ENCODE results near the gene SLC6A5.
A peak's percentile ranks its signal among the peaks of the same experiment; 100 is the strongest.

The SLC6A5 gene

DNA sequence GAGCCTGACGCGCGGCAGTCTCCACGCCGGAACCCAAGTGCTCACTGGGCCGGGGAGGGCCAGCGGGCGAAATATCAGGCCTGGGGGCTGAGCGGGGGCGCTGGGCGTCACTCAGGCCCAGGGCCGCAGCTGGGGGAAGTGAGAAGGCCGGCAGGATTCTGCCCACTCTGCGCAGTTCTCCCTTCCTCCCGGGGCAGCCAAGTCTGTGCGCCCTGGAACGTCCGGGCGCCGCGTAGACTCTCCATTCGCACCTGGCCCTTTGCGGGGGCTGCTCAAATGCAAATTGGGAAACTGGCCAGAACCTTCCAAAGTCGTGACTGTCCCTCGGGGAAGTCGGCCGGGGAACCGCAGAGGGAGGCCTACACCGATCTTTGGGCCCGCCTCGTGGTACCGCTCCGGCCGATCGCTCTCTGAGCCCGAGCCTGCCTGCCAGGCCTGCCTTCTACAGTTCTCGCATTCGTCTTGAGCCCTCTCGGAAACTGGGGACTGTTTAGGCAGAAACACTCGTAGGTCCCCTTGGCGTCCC, 2.2 kb upstream of the SLC6A5 start:
- no peak for FAIRE-seq

DNA sequence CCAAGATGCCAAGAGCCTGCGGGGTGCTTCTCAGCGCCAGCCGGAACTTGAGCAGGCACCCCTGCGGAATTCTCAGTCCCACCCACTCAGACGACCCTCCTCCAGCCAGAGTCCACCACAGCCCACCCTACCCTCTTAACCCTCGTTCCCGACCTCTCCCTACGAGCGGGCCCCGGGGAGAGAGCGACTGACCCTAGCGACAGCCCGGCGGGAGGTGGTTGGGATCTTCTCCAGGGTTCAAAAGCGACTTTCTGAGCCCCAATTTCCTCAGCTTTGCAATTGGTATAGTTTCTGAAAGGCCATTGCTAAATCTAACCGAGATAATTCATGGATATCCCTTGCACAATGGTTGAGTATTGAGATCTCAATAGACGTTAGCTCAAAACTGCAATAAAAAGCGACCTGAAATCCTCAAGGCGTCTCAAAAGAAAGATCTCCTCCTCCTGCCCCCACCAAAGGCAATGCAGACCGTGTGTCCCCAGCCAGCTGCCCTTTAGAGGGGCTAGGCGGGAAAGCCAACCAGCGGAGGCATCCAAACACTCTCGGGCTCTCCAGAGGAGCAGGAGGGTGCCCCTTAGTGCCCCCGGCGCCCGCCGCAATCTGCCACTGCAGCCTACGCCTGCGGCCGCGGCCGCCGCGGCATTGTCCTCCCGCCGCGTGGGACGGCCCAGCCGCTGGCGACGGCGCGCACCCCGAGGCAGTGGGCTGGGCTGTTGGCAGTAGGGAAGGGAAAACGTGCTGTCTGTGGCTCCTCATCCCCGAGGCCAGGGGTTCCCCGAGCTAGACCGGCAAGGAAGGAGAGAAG, 1.5 kb upstream of the SLC6A5 start:
- FAIRE-seq: no peak

DNA sequence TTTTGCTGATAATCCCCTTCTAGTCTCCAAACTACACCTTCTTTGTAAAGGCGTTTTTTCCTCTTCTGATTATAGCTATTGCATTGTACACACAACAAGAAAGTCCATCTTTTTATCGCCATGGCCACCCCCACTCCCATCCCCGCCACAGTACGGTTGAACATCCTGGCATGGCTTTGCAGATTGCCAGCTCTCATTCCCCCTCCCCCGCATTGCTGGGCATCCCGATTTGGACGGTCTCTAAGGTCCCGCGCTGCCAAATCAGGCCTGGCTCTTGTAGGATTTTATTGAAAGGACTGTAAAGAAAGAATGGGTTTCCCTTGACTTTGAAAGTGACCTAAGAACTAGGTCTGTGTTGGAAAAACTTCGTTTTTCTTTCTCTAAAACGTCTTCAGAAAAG, 916 bp upstream of the SLC6A5 start:
- FAIRE-seq: no peak

DNA sequence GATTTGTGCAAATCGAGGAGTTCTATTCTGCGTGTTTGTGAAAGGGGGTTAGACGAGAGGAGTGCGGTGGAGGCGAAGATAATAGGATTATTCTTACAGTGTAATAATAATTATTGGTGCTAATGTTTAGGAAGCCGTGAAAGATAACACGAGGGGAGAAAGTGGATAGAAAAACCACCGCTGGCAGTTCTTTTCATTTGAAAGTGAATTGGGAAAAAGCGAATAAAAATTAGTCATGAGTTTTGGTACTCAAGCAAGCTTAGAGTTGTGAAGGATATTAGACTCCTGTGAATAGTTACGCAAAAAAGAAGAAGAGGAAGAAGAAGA, 575 bp downstream of the SLC6A5 start:
- no peak for FAIRE-seq

DNA sequence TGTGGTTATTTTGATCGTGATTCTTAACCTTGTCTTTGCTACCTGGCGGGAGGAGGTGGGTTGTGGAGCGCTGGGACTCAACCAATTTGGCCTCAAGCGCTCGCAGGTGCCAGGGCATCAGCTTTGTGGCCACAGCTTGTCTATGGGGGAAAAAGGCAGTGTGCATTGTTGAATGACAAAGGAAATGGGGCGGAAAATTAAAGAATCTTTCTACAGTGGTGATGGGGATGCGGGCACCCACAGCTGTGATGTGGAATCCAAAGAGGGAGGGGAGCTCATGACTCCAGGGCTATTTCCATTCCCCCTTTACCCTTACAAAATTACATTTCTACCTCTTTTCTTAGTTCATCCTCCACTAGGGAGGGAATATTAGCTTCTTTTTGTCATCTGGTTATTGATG, 1.1 kb downstream of the SLC6A5 start:
- FAIRE-seq: no peak

DNA sequence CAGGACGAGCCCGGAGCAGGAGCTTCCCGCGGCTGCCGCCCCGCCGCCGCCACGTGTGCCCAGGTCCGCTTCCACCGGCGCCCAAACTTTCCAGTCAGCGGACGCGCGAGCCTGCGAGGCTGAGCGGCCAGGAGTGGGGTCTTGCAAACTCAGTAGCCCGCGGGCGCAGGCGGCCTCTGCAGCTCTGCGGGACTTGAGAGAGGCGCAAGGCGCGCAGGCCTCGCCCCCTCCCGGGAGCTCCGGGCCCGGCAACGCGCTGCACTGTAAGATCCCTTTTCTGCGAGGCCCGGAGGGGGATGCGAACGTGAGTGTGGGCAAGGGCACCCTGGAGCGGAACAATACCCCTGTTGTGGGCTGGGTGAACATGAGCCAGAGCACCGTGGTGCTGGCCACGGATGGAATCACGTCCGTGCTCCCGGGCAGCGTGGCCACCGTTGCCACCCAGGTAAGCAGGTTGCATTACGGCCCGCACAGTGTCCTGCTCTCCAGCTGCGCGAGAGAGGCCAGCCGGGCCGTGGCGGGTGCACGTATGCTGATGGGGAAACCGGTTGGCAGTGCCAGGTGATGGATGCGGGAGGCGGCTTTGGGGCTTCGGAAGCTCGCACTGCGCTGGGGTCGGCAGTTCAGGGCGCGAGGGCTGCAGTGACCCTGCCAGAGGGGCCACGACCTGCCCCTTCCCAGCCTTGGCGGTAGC, 2.0 kb downstream of the SLC6A5 start:
- FAIRE-seq: no peak

DNA sequence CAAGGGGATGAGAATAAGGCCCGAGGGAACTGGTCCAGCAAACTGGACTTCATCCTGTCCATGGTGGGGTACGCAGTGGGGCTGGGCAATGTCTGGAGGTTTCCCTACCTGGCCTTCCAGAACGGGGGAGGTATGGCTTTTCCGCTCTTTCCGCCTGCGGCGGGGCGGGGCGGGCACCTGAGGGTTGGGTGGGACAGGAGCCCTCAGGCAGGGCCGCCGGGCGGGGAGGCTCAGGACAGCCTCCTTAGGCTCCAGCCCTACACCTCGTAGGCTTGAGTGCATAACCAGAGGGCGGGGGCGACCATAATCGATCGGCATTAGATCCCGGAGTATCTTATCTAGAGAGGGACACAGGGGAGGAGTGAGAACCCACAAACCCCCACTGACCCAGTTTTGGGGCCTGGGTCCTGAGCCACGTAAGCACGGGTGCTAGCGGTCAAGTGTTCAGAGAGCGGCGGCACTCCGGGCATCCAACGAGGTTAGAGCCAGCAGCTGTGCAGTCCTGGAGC, 4.9 kb downstream of the SLC6A5 start:
- FAIRE-seq: no peak

DNA sequence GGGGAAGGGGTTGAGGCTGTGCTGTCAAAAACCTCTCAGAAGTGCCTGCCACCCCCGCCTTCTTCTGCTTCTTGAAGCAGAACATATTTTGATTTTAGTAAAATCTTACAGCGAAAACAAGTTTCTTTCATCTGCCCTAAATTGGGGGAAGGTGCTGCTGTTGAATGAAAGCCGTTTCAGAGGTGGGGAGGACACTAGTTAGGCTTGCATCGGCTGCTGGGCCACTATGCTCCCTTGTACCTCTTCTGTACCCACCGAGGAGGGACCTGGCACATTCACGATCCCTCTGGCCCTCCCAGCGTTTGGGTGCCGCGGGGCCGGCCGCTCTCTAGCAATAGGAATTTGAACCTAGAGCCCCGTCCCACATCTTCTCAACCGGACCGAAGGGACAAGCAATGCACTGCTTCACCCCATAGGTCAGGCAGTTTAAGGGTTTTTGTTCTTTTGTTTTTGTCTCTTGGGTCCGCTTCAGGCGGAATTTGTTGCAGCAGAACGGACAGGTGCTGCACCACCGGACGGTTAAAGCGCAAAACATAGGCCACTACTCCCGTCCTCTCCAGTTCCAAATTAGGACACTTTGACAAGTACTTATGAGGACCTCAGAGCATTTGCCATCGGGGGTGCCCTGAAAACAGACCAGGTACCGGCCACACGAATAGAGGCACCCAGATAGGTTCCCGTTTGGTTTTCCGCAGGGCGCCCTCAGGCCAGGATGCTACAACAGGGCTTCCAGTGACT, 5.6 kb downstream of the SLC6A5 start:
- no peak for FAIRE-seq

DNA sequence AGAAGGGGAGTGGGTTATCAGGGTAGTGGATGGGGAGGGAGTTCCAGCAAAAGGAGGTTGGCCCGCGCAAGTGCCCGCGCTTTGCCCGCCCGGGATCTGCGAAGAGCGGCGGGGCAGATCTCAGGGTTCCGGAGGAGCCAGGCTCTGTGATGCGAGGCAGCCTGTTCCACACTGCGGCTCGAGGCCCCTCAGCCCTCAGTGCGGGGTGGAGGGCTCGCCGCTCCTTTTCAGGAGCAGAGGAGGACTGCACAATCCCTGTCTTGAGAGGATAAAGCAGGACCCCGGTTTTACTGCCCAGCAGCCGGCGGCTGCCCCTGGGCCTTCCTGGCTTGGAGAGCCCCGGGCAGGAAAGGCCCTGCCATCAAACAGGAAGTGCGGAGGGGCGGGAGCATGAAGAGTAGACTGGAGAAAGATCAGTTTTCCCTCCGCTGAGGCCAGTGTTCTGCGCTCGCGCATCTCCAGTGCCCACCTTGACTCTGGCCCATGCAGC, 6.2 kb downstream of the SLC6A5 start:
- FAIRE-seq: no peak

DNA sequence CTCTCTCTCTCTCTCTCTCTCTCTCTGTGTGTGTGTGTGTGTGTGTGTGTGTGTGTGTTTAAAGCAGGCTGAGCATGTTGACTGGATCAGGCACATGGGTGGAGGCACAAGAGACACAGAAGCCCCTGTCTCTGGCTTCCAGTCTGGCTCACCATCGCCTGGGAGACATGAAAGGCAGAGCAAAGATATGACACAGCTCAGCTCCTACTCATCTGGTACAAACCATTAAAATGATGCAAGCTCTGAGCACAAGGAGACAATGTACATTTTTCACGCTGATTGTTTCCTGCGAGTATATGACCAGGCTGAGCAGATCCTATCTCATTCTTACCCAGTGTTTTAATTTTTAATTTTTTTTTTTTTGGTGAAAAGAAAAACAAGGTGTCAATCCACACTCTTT, 9.5 kb downstream of the SLC6A5 start:
- no peak for FAIRE-seq

DNA sequence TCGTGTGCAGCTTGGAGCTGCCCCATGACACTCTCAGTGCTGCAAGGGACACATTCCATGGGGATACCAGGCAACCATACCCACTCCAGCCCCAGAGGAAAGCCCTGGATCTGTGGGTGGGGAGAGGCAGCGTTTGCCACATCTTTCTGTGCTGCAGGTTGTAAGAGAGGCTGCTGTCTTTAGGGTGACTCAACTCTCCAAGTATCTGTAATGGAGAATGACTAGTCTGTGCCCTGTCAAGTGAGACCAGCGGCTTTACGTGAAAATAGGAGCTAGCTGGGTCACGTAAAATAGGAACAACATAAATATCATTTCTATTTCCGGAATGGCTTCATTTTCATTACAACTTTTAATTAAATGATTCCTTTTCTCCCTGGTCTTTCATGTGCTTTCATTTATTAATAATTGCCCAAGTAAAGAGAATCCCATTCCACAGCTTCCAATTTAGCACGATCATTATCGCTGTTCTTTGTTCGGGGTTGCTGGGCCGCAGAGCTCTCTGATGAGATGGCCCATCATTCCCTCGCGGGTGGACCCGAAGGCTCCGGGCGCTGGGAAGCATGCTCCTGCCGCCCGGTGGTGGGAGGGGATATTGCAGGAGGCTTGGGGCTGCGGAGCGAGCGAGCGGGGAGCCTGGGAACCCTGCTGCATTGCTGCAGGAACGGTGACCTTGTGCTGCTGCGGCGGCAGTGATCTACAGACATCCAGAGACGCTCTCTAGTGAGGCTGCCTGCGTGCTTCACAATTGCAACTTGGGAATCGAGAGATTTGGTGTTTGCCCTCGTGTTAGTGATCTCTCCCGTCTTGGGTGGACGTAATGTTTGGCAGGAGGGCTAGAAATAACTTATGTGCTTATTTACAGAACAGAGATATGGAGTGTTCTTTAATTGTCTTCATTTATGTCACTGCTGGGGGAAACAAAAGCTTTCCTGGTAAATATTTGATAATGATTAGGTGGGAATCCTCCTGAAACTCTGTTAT, 10.6 kb downstream of the SLC6A5 start:
- FAIRE-seq: peak; percentile 59

DNA sequence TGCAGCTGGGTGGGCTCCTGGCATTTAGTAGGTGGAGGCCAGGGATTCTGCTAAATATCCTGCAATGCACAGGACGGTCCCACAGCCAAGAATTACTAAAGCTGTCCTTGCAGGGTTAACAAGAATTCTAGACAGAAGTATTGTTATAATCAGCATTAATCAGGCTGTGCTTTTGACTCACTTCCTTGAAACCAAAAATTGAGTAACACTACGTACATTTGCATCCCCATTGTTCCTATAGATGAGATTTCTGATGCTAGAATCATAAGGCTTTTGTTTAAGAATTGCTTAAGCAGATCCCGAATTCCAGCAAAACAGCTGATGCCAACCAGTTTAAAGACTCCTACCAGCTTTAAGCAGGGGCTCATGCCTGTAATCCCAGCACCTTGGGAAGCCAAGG, 11.4 kb downstream of the SLC6A5 start:
- FAIRE-seq: no peak

DNA sequence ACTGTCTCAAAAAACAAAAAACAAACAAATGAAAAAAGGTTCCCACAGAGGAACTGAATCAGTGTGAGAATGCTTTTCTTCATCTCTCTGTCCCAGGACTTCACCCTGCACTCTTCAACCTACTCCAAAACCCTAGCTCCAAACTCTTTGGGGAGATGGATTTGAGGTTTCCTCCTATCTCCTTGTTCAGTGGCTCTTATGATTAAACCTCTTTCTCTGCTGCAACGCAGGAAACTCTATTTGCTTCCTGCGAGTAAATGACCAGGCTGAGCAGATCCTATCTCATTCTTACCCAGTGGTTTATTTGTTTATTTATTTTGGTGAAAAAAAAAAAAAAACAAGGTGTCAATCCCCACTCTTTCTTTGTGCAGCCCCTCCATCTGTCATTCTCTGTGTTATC, 12.0 kb downstream of the SLC6A5 start:
- FAIRE-seq: no peak

DNA sequence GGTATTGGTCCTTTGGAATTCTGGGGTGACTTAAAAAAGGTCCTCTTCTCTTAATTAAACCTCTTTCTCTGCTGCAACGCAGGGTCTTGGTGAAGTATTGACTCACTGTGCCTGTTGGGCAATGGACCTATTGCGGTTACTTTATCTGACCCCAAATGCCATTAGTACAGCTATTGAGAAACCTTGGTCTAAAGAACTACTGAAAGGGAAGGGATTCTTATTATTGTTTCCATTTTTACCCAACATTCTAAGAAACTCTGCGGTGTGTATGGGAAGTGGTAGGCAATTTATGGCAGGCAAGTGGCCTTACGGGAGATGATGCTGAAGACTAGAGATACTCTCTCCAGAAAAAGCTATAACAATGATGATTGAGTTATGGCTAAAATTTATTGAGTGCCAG, 12.5 kb downstream of the SLC6A5 start:
- FAIRE-seq: no peak

DNA sequence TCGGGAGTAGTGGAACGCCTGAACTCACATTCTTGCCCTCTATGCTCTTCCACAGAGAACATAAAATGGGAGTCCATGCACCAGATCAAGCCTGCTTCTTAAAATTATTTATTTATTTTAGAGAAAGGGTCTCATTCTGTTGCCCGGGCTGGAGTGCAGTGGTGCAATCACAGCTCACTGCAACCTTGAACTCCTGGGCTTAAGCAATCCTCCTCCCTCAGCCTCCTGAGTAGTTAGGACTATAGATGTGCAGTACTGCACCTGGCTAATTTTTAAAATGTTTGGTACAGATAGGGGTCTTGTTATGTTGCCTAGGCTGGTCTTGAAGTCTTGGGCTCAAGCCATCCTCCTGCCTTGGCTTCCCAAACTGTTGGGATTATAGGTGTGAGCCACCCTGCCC, 13.0 kb downstream of the SLC6A5 start:
- no peak for FAIRE-seq

DNA sequence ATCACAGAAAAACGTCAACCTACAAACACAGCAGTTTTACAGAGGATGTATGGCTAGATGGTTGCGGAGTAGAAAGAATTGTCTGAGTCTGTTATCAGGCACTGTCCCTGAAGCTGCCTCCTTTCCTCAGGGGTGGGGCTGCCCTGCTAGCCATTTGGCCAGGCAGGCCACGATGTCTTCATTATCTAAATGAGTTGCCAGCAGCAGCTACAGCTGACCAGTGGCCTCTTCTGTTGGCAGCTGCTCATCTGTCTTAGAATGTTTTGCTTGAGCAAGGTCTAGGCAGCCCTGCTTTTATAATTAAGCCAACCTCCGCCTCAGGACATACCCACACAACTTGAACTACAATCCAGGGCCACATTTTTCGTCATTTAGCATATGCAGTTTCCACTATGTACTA, 17.5 kb downstream of the SLC6A5 start:
- FAIRE-seq: no peak

DNA sequence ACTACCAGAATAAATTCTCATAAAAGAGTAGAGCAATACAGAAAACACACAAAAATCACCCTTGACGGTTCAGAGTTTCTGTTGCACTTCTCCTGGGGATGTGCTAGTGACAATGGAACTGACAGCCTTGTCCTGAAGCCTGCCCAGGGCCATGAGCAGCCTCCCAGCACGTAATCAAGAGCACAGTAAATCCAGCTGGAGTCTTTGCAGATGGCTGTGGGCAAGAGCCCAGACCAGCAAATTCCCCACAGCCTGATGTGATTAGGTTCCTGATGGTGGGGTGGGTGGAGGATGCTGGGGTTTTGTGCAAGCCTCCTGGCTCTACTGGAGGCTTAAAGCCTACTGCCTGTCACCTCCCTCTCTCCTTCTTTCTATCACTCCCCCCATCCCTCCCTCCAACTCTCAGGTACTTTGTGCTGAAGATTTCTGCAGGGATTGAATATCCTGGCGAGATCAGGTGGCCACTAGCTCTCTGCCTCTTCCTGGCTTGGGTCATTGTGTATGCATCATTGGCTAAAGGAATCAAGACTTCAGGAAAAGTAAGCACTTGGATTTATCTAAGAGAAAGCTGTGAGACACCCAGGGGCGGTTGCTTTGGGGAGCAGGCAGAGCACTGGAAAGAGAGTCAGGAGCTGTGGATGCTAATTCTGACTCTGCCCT, 18.1 kb downstream of the SLC6A5 start:
- no peak for FAIRE-seq

DNA sequence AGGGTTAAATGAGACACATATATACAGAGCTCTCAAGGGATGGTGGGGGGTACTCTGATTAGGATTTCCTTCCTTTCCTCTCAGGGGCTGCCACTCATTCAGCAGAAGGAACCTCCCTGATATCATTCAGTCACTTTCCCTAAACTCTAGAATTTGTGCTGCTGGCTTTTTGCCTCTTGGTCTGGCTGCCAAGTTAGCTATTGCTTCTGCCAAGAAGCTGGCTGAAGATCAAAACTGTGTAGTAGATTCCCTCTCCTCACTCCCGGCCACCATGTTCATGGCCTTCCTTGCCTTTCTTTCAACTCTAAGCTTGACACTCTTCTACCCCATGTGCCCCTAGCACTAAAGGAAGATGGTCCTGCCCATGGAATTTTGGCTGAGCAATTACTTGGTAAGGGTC, 18.7 kb downstream of the SLC6A5 start:
- no peak for FAIRE-seq

DNA sequence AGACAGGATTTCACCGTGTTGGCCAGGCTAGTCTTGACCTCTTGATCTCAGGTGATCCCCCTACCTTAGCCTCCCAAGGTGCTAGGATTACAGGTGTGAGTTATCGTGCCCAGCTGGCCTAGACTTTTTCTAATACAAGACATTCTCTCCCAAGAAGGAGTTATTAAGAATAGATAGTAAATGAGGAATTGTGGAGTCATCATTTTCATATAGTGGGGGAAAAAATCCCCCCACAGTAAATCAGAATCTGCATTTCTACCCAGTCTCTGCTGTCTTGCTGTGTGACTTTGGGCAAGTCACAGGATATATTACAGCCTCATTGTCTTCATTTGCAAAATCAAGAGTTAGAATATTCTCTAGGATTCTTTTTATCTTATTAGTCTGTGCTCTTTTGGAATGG, 21.6 kb downstream of the SLC6A5 start:
- no peak for FAIRE-seq

DNA sequence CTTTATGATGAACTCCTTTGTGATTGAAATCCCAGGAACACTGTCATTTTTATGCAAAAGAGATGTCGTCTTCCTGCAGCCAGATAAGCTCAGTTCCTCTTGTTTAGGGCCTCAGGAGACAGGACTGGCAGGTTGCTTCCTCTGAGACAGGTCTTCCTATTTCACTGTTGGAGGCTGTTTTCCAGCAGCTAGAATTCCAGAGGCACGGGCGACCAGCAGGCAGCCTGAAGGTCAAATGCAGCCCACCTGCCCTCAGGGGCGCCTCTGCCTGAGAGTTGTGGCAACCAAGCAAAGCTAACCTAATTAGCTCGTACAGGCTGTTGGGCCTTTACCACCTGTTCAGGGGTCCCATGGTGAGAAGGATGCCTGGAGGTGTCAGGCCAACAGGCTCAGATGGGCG, 22.3 kb downstream of the SLC6A5 start:
- no peak for FAIRE-seq

DNA sequence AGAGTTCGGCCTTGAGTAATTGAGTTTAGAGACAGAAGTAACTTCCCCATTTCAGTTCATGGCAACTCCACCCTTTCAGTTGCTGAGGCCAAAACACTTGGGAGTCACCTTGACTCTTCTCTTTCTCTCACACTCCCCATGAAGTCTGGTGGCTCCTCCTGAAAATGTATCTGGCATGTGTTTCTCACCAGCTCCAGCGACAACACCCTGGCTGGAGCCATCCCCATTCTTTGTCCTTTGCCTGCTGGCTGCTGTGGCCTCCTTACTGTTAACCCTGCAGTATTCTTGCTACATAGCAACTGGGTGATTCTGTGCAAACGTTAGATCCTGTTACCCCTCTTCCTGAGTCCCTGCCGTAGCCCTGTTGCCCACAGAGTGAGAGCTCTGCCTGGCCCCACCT, 23.8 kb downstream of the SLC6A5 start:
- FAIRE-seq: no peak

DNA sequence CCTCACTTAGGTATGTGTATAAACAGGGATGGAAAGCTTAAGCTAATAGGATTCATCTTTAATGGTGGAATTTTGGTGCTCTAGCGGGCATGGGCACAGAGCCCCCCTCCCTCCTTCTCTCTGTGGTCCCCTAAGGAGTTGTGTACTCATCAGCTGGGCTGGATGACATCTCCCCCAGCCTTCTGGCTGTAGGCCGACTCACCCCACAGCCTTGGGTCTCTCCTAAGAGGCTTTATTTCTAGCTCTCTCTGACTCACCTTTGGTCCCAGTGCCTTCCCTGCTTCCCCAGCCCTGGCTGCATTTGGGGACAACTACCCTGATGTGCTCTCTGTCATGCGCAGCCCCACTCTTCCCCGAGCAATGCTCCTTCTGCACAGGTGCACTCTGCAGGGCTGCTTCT, 26.9 kb downstream of the SLC6A5 start:
- no peak for FAIRE-seq

All from endometrium (tissue), 2 donors.